ENCODE measurements around the gene PTGES3.
A peak's percentile ranks its signal among the peaks of the same experiment; 100 is the strongest.
"Not testable (repeated sequence)": the region's sequence is repeated elsewhere in the genome, so short reads cannot be mapped to it uniquely, and the experiment has no call there.

The PTGES3 gene, protein sequence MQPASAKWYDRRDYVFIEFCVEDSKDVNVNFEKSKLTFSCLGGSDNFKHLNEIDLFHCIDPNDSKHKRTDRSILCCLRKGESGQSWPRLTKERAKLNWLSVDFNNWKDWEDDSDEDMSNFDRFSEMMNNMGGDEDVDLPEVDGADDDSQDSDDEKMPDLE
- total RNA-seq = 53.7 to 193 (median 135) reads per million in 18 experiments

DNA sequence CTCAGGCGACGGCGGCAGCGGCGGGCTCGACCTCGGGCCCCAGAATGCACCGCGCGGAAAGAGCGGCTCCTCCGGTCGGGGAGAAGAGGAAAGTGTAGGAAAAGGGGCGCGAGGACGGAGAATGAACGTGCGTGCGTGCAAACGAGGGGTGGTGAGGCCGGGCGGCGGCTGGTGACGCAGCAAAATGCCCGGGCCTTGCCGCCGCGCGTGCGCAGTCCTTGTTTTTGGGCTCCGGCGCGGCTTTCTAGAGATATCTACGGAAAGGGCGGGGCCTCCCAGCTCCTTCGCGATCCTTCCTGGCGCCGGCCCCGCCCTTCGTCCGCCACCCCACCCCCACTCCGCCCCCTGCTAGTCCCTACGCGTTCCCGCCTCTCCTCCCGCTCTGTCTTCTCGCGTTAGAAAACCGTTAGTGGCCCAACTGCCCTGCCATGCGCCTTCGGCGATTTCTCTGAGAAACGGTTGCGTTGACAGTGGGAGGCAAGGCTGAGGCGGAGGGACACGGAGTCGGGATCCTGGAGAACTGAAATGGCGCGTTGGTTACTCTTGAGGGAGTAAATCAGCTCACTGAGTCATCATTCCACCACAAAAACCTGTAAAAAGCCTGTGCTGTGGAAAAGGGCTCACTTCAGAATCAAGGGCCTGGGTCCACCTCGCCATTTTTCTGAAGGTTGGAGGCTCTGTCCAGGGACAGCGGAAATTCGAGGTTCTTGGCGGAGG, at the start of gene PTGES3:
PTGES3 (minus strand) TSS at position 156 of the 717 bp plus-strand sequence. CDS start 285 bp downstream, outside the sequence.
- DNase-seq = peak; percentile 98 to 99

- DNase-seq = no peak
Observed at GRCh38 chr12:56728139-56728861, 40.2 kb upstream of the PTGES3 start.

DNA sequence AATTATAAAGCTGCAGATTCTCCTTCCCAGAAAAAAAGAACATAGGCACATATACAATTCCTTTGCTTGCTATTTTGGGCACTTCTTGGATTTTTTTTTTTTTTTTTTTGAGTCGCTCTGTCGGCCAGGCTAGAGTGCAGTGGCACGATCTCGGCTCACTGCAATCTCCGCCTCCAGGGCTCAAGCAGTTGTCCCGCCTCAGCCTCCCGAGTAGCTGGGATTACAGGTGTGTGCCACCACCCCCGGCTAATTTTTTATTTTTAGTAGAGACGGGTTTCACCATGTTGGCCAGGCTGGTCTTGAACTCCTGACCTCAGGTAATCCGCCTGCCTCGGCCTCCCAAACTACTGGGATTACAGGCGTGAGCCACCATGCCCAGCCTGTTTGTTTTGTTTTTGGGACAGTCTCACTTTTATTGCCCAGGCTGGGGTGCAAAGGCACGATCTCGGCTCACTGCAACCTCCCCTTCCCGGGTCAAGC, 38.2 kb upstream of the PTGES3 start:
- not testable (repeated sequence) for DNase-seq

- DNase-seq = no peak
Observed at GRCh38 chr12:56725723-56726102, 37.6 kb upstream of the PTGES3 start.

- peak; percentile 99 to 100 for DNase-seq
Observed at GRCh38 chr12:56724972-56725722, 37.1 kb upstream of the PTGES3 start, which contains the start of gene NACA. TSS of gene NACA (minus strand) at chr12:56725299. CDS start at chr12:56724521, 778 bp downstream.

DNA sequence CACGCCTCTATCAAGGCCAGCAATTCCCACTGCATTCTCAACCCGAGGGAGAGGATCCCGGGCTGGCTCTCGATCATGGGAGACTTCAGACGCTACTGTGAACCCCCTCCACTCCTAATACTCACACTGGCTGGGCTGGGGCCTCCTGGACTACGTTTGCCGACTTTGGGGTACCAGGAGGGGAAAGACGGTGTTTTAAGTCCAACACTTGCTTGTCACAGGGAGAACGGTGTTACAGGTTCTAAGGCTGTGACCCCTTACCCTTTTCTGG, 36.6 kb upstream of the PTGES3 start:
- no peak for DNase-seq

- peak; percentile 70 to 71 for DNase-seq
Observed at GRCh38 chr12:56723889-56724700, 36.0 kb upstream of the PTGES3 start.

GRCh38 chr12:56723352-56723751, 35.3 kb upstream of the PTGES3 start:
- DNase-seq = no peak

DNA sequence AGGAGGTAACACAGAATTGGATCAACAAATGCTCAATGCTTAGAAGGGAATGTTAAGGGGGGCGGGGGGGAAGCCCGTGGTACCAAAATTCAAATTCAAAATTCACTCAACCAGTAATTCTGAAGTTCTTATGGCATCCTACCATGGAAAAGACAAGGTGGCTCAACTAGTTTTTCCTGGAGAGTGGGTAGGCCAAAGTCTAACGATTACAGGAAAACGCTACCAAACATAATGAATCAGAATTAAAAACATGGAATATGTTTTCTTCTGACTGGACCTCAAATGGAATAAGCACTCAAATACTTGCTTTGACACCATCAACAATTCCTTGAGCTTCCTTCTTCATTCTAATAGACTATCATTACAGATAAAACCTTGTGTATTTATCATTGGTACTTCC, 34.7 kb upstream of the PTGES3 start:
- DNase-seq = no peak

DNA sequence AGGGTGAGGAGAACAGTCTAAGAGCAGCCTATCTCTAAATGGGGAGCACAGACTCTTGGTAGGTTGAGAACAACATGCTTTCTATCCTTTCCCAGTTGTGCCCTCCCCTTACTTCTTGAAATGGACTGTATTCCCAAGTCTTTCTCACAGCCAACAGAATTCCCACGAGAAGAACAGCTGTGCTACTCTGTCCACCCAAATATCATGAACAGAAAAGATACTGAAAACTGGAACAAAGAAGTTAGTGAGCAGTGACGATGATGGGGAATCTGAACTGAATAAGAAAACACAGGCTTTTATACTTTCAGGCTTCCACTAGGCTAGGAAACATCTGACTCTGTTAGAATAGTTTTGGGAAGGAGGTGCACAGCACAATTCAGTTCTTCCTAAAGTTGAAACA, 33.6 kb upstream of the PTGES3 start:
- DNase-seq = no peak

DNA sequence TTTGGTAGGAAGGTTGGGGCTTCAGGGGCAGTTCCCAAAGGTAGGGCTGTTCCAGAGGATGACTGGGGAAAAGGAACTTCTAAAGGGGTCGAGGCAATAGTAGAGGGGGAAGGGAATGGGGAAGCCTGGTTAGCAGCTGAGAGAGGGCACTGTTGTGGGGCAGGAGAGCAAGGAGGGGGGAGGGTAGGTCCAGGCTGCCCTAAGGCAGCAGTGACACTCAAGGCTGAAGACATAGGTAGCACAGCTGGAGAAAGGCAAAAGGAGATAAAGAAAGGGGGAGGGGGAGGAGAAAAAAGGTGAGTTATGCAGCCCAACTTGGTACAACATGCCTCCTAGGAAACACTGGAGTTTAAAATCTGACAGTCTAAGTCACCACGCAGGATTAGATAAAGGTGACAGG, 33.1 kb upstream of the PTGES3 start:
- DNase-seq = no peak

- DNase-seq = peak; percentile 61 to 72
Observed at GRCh38 chr12:56720731-56721151, 32.7 kb upstream of the PTGES3 start.

GRCh38 chr12:56719056-56719455, 31.0 kb upstream of the PTGES3 start:
- no peak for DNase-seq

DNA sequence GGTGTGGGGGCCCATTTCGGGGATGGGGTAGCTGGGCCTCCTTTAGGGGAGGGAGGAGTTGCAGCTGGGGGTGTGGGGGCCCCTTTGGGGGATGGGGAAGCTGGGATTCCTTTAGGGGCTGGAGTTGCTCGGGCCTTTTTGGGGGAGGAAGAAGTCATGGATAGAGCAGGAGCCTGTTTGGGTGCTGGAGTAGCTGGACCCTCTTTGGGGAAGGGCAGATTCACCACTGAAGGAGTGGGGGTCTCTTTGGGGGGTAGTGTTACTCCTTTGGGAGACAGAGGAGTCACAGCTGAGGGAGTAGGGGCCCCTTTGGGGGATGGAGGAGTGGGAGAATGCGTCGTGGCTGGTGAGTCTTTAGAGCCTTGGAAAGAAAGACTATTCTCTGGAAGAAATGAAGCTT, 30.6 kb upstream of the PTGES3 start:
- no peak for DNase-seq

- no peak for DNase-seq
Observed at GRCh38 chr12:56718149-56718548, 30.1 kb upstream of the PTGES3 start.

- DNase-seq = no peak
Observed at GRCh38 chr12:56716933-56717880, 29.1 kb upstream of the PTGES3 start.

DNA sequence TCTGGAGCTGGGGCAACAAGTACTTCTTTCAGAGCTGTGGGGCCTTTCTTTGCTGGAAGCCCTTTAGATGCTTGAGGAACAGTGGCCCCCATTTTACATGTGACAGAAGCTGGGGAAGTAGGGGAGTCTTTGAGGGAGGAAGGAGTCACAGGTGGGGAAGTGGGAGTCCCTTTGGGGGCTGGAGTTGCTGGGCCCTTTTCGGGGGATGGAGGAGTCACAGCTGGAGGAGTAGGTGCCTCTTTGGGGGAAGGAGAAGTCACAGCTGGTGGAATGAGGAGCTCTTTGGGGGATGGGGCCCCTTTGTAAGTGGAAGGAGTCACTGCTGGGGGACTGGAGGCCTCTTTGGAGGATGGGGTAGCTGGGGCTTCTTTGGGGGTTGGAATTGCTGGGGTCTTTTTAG, 28.4 kb upstream of the PTGES3 start:
- no peak for DNase-seq

GRCh38 chr12:56715798-56716197, 27.7 kb upstream of the PTGES3 start:
- DNase-seq = no peak

DNA sequence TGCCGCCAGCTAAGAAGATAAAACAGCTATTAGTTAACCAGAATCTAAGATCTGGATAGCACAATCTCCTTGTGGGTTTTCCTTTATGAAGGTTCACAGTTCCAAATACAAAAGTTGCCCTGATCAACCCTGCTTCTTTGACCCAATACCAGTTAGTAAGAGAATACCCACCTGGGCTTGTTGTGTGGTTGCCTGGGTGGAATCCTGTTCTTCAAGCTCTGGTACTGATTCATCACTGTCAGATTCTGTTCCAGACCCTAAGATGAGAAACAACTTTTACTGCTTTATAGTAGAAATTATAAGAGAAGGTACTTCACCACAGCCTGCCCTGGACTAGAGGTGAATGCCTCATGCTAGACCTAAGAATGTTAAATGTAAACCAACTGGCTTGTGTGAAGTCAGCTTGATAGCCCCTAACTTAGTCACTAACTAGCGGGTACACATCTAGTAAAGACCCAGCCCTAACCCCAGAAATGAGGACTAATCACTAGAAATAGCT, 26.4 kb upstream of the PTGES3 start:
- no peak for DNase-seq

GRCh38 chr12:56713345-56713744, 25.3 kb upstream of the PTGES3 start:
- DNase-seq = peak; percentile 36 to 37

Data from inflammatory macrophage (primary cell).